Liver (tissue), 9 donors: ENCODE results near the gene KCNMA1. TPM values are rescaled to one million over a fixed set of nuclear protein-coding genes. Genes with fewer than 3 reads are reported as not detected.

ENCODE experiments used
- DNase-seq: peaks from one replicate; pipeline ENCODE4 v3.0.0-alpha.2; 2017; ENCODE audit warnings: low spot score
- H3K27ac ChIP-seq, 2 donors: one replicate each; pipeline ENCODE4 v1.7.0; 2013; ENCODE audit warnings: inconsistent platforms in 2 of 2, low read length in 2 of 2, control low read depth in 1 of 2, low read depth in 1 of 2, mild to moderate bottlenecking in 1 of 2
- H3K27me3 ChIP-seq, 4 donors: one replicate each; pipeline versions ENCODE4 v1.6.1 to v1.7.0; 2013; ENCODE audit warnings: low read length in 3 of 4, inconsistent platforms in 1 of 4, mild to moderate bottlenecking in 1 of 4, moderate library complexity in 1 of 4; ENCODE audit not compliant: control insufficient read depth in 4 of 4, insufficient read depth in 4 of 4
- H3K36me3 ChIP-seq, 4 donors: one replicate each; pipeline versions ENCODE4 v1.6.1 to v1.7.0; 2013; ENCODE audit warnings: low read length in 3 of 4, mild to moderate bottlenecking in 3 of 4, low read depth in 1 of 4, moderate library complexity in 1 of 4; ENCODE audit not compliant: control insufficient read depth in 4 of 4, insufficient read depth in 3 of 4
- H3K4me1 ChIP-seq, 4 donors: one replicate each; pipeline versions ENCODE4 v1.6.1 to v1.7.0; 2013; ENCODE audit warnings: low read length in 3 of 4, mild to moderate bottlenecking in 3 of 4, moderate library complexity in 1 of 4; ENCODE audit not compliant: control insufficient read depth in 4 of 4, insufficient read depth in 4 of 4
- H3K4me3 ChIP-seq, 3 donors: one replicate each; pipeline versions ENCODE4 v1.6.1 to v1.7.0; 2013; ENCODE audit warnings: low read length in 3 of 3, control low read depth in 1 of 3, low read depth in 1 of 3, mild to moderate bottlenecking in 1 of 3
- H3K9ac ChIP-seq, 2 donors: one replicate each; pipeline ENCODE4 v1.7.0; 2013; ENCODE audit warnings: low read length in 2 of 2, mild to moderate bottlenecking in 2 of 2, moderate library complexity in 2 of 2, control low read depth in 1 of 2, low read depth in 1 of 2
- H3K9me3 ChIP-seq, 4 donors: one replicate each; pipeline versions ENCODE4 v1.6.1 to v1.7.0; 2013; ENCODE audit warnings: low read length in 3 of 4; ENCODE audit not compliant: control insufficient read depth in 4 of 4
- ATF3 ChIP-seq: IDR thresholded peaks from 2 replicates; pipeline ENCODE4 v1.6.1; 2016; ENCODE audit warnings: antibody characterized with exemption
- CTCF ChIP-seq: fragments of 150-350 bp; IDR thresholded peaks from 2 replicates; pipeline ENCODE4 v1.5.1; 2017; ENCODE audit warnings: improper control_type of control experiment, low read depth, low read length; ENCODE audit not compliant: missing input control
- EGR1 ChIP-seq, 2 donors: IDR thresholded peaks; 2 replicates each; pipeline ENCODE4 v1.6.1; 2016 to 2018; ENCODE audit warnings: antibody characterized with exemption in 2 of 2, low read depth in 2 of 2
- FOXA1 ChIP-seq: IDR thresholded peaks from 2 replicates; pipeline ENCODE4 v1.6.1; 2016; ENCODE audit warnings: antibody characterized with exemption
- FOXA2 ChIP-seq: IDR thresholded peaks from 2 replicates; pipeline ENCODE4 v1.6.1; 2016; ENCODE audit warnings: antibody characterized with exemption
- GABPA ChIP-seq, 2 donors: IDR thresholded peaks in 1 of 2; conservative IDR thresholded peaks in 1 of 2; 2 replicates each; pipeline ENCODE4 v1.6.1; 2016; ENCODE audit warnings: antibody characterized with exemption in 2 of 2, mild to moderate bottlenecking in 1 of 2, moderate library complexity in 1 of 2
- HNF4A ChIP-seq, 2 donors: conservative IDR thresholded peaks; 2 replicates each; pipeline ENCODE4 v1.6.1; 2016; ENCODE audit warnings: antibody characterized with exemption in 2 of 2, mild to moderate bottlenecking in 2 of 2
- HNF4G ChIP-seq: IDR thresholded peaks from 2 replicates; pipeline ENCODE4 v1.6.1; 2016; ENCODE audit warnings: antibody characterized with exemption
- JUND ChIP-seq, 2 donors: IDR thresholded peaks; 2 replicates each; pipeline ENCODE4 v1.6.1; 2016; ENCODE audit warnings: antibody characterized with exemption in 2 of 2
- MAX ChIP-seq: IDR thresholded peaks from 2 replicates; pipeline ENCODE4 v1.6.1; 2016; ENCODE audit warnings: antibody characterized with exemption
- NR2F2 ChIP-seq: IDR thresholded peaks from 2 replicates; pipeline ENCODE4 v1.6.1; 2016; ENCODE audit warnings: antibody characterized with exemption
- RAD21 ChIP-seq, 2 donors: IDR thresholded peaks; 2 replicates each; pipeline ENCODE4 v1.6.1; 2016; ENCODE audit warnings: antibody characterized with exemption in 2 of 2, mild to moderate bottlenecking in 2 of 2
- REST ChIP-seq: IDR thresholded peaks from 2 replicates; pipeline ENCODE4 v1.6.1; 2016; ENCODE audit warnings: antibody characterized with exemption, mild to moderate bottlenecking
- RXRA ChIP-seq, 2 donors: IDR thresholded peaks; 2 replicates each; pipeline ENCODE4 v1.6.1; 2017 to 2018; ENCODE audit warnings: antibody characterized with exemption in 2 of 2, mild to moderate bottlenecking in 1 of 2
- SP1 ChIP-seq: IDR thresholded peaks from 2 replicates; pipeline ENCODE4 v1.6.1; 2018; ENCODE audit warnings: antibody characterized with exemption, mild to moderate bottlenecking
- TAF1 ChIP-seq: conservative IDR thresholded peaks from 2 replicates; pipeline ENCODE4 v1.6.1; 2016; ENCODE audit warnings: antibody characterized with exemption, mild to moderate bottlenecking
- YY1 ChIP-seq: IDR thresholded peaks from 2 replicates; pipeline ENCODE4 v1.6.1; 2016; ENCODE audit warnings: antibody characterized with exemption, mild to moderate bottlenecking
- ZBTB33 ChIP-seq: IDR thresholded peaks from 2 replicates; pipeline ENCODE4 v1.6.1; 2016; ENCODE audit warnings: antibody characterized with exemption
- WGBS: extraction: QIAGEN DNeasy Blood & Tissue Kit; methylation state at CpG from one replicate; pipeline ENCODE4 v1.1.7; 2013; 5-methylcytosine and 5-hydroxymethylcytosine counted together
- polyA plus RNA-seq, 2 donors: library from polyadenylated mRNA; stranded (reverse) in 1 of 2; unstranded in 1 of 2; fragments of 200-250 nt in 1 of 2; fragments of >200 nt in 1 of 2; fragmentation: Nextera tagmentation in 1 of 2; extraction: Ambion mirVana in 1 of 2; gene quantifications; one replicate each; pipeline versions ENCODE4 v1.2.1 to v1.2.3, GENCODE V29; 2013 to 2015
- total RNA-seq, 2 donors: library from RNA; depleted of rRNA; stranded (reverse); fragments of >200 nt; gene quantifications; one replicate each; pipeline ENCODE4 v1.2.3, GENCODE V29; 2014
- donor health status: healthy.
- donor health status: healthy.
- donor health status: healthy.
- donor health status: healthy.
- donor health status: healthy.

KCNMA1 gene
- total and polyA plus RNA-seq, 4 donors, result 2.5 to 9.7 (median 4.7) TPM

- H3K9ac ChIP-seq, result no peak overlapping the region
- no peak overlapping the region for H3K27ac ChIP-seq
- peaks cover 0 to 12% (median 5%) of the 10 kb centered on the region in 4 donors for H3K4me1 ChIP-seq
- 93% methylated on average over 4 of the region's 4 CpGs for whole genome bisulfite sequencing
- H3K27me3 ChIP-seq, result no peaks in the 10 kb centered on the region
- no peak for DNase-seq
- H3K36me3 ChIP-seq, result no peaks in the 10 kb centered on the region
- no peak overlapping the region for H3K4me3 ChIP-seq
- no peaks in the 10 kb centered on the region for H3K9me3 ChIP-seq
- TF ChIP-seq HNF4G (no peak), ZBTB33 (no peak), REST (no peak), FOXA2 (no peak), RAD21 (IDR thresholded peaks at IDR 0.05) (no peak), EGR1 (IDR thresholded peaks at IDR 0.05; ENCODE audit: low read depth in 2 of 2) (no peak), JUND (IDR thresholded peaks at IDR 0.05) (no peak), GABPA (IDR thresholded peaks at IDR 0.05 in 1 of 2, conservative IDR thresholded peaks at IDR 0.05 in 1 of 2) (no peak), NR2F2 (no peak), RXRA (IDR thresholded peaks at IDR 0.05) (no peak), TAF1 (no peak), ATF3 (no peak), FOXA1 (no peak), CTCF (no peak), SP1 (no peak), YY1 (no peak), HNF4A (conservative IDR thresholded peaks at IDR 0.05) (no peak), MAX (no peak)
Measured at GRCh38 chr10:77240706-77241349, 396.8 kb downstream of the KCNMA1 start.
